Astrocyte of the spinal cord (primary cell): ENCODE measurements around the gene SKP1.
A peak's percentile ranks its signal among the peaks of the same experiment; 100 is the strongest.

Experiments used
- DNase-seq: peaks from one replicate; pipeline ENCODE4 v3.0.0; 2011; ENCODE audit warnings: low read depth, low spot score
- H3K4me3 ChIP-seq: 2 replicates; pipeline ENCODE4 v1.5.1; 2011; ENCODE audit warnings: low read depth, mild to moderate bottlenecking, low read length, moderate library complexity
- in situ Hi-C: cut with HindIII; loops from 2 replicates; pipeline ENCODE4 v1.10.0; 2017; ENCODE audit warnings: low sequenced_read_pairs
- TF ChIP-seq, protein P1 (sequence below): IDR thresholded peaks from 2 replicates; pipeline ENCODE4 v1.5.1; 2012; ENCODE audit warnings: low read depth, mild to moderate bottlenecking, low read length, inconsistent platforms

SKP1 gene

DNA sequence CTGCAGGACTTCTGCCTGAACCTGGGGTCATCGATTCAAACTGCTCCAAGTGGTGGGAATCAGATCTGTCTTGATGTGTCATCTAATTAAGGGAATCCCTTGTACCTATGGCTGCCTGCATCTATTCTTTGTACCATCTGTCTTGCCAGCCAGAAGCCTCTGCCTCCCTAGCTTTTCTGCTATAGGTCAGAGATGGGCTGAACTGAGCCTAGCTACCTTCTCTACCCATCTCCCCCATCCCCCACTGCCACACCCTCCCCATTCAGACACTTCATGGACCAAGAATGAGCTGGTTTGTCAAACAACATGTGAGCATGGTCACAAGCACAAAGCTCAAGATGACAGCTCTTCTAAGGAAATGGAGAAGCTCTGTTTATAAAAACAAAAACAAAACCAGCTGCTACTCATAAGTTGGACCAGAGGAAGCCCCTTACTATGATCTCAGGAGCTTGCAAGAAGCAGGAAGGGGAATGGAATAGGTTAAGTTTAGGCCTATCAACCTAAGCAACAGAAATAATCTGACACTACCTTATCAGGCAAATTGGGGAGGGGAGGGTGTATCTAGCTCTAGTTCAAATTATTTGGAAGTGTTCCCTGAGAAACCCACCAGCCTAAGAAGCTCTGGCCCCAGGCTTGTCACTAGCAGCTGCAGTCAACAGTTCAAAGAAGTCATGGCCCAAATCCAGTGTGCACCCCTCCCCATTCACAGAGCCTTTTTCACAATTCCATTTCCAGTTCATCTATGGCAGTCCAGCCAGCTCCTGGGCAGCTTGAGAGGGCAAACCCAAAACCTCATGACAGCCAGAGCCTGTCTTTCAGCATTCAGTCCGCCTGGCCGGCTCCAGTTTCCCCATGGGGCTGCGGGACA is 29.9 kb downstream of the SKP1 start:
- H3K4me3 ChIP-seq, result no peak overlapping the region
- TF ChIP-seq, protein P1, sequence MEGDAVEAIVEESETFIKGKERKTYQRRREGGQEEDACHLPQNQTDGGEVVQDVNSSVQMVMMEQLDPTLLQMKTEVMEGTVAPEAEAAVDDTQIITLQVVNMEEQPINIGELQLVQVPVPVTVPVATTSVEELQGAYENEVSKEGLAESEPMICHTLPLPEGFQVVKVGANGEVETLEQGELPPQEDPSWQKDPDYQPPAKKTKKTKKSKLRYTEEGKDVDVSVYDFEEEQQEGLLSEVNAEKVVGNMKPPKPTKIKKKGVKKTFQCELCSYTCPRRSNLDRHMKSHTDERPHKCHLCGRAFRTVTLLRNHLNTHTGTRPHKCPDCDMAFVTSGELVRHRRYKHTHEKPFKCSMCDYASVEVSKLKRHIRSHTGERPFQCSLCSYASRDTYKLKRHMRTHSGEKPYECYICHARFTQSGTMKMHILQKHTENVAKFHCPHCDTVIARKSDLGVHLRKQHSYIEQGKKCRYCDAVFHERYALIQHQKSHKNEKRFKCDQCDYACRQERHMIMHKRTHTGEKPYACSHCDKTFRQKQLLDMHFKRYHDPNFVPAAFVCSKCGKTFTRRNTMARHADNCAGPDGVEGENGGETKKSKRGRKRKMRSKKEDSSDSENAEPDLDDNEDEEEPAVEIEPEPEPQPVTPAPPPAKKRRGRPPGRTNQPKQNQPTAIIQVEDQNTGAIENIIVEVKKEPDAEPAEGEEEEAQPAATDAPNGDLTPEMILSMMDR, result no peak
- no peak for DNase-seq
- in situ Hi-C loops, result no loop called here

DNA sequence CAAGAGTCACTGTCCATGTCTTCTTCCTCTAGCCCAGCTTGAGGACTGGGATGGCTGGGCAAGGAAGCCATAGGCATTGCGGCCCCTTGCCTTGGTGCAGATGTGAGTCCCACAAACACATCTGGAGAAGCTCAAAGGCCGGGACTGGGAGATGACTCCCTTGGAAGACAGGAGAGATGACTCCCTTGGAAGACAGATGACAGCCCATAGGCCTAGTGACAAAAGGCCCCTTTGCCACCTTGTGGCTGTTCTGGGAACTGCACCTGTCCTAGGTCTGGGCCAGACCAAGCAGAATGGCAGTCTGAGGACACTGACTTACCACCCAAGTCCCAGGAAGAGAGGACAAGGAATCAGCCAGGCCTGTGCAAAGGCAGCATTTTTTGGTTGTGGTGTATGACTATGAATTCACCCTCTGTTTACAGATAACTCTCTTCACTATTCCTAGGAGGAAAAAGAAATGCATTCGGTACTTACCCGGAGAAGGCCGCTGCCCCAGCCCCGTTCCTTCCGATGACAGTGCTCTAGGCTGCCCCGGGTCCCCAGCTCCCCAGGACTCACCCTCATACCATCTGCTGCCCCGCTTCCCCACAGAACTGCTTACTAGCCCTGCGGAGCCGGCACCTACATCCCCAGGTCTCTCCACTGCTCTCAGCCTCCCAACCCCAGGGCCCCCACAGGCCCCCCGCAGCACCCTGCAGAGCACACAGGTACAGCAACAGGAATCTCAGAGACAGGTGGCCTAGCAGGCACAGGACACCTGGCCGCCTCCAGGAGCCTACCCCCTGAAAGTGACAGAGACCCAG is 30.8 kb downstream of the SKP1 start:
- peak; percentile 67 for DNase-seq
- H3K4me3 ChIP-seq, result no peak overlapping the region
- TF ChIP-seq, protein P1, result peak; percentile 99
- in situ Hi-C loops, result no loop called here

DNA sequence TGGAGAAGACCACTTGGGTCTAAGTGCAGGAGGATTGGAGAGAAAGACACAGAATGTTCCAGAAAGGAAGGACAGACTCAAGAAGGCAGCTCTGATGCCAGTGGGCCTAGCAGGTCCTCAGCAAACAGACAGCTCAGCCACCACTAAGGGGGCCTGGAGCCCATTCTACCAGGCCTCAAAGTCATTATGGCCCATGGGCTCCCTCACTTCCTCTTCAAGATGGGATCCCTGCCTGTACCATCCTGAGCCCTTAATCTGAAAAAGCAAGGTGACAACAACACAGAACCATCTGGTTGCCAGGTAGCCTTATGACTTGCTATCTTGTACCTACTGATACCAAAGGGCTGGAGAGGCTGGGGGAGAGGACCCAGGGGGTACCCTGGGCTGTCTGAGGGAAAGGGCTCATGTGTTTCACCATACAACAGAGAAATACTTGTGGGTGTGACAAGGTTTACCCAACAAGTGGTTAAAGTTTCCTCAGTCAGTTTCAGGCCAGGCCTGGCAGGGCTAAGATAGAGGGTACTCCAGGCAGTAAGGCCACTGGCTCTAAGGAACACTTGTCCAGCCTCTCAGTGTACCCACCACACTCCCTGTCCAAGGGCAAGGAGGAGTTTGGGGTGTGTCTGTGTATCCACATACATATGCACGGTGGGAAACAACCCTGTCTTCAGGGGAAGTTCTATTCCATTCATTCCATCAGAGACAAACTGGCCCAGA is 31.6 kb downstream of the SKP1 start:
- no peak for DNase-seq
- in situ Hi-C loops, result no loop called here
- no peak overlapping the region for H3K4me3 ChIP-seq
- TF ChIP-seq, protein P1, result no peak

DNA sequence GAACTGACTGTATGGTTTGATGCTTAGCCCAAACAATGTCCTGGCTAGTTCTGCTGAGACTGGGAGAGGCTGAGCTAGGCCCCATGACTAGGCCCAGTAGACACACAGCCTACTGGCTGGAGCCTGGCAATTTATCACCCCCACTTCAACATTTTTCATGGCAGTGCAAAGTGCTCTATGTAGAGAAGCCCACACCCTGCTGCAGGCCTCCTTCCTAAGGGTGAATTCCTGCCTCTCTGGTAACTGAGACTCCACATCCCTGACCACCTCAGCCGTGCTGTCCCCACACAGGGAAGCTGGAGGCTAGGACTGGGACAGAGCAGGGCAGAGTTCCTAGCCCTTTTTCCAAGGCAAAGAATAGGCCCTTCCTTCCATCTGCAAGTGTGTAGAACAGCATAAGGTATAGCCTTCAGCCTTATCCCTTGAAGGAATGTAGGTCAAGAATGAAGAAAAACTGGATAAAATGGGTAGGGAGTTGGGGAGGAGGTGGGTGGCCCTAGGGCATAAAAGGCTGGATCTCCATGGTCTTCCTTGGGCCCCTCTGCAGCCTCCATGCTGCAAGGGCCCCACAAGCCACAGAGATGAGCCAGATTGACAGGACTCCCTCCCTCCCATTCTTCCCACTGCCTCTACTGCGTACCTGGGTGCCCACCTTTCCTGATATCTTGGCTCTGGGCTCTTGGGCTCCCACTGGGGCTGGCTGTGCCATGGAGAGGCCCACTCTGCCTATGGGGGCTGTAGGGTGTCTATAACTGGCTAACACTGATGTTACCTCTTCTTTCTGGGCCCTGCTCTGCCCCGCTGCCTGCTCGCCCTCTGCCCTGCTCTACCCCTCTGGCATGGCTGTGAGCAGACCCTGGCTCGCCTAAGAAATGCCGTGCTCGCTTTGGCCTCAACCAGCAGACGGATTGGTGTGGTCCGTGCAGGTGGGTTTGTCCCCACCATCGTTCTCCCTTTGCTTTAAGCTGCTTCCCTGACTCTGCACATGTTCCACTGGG is 32.5 kb downstream of the SKP1 start:
- DNase-seq, result no peak
- in situ Hi-C loops, result no loop called here
- TF ChIP-seq, protein P1, result no peak
- no peak overlapping the region for H3K4me3 ChIP-seq

DNA sequence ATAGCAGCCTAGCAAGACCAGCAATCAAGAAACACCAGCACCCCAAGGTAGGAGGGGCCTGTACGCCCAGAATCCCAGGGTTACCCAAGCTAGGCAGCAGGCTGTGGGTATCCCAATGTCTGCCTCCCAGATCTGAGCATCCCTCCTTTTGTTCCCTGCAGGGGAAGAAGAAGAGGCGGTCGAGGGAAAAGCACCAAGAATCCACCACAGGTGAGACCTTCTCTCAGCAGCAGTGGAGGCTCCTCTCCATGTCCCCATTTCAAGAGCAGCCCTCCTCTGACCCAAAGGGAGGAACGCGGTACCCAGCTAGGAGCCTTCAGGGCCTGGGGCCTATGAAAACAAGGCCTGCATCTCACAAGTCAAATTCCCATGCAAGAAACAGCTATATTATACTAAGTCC is 33.3 kb downstream of the SKP1 start:
- in situ Hi-C loops, result no loop called here
- TF ChIP-seq, protein P1, result no peak

DNA sequence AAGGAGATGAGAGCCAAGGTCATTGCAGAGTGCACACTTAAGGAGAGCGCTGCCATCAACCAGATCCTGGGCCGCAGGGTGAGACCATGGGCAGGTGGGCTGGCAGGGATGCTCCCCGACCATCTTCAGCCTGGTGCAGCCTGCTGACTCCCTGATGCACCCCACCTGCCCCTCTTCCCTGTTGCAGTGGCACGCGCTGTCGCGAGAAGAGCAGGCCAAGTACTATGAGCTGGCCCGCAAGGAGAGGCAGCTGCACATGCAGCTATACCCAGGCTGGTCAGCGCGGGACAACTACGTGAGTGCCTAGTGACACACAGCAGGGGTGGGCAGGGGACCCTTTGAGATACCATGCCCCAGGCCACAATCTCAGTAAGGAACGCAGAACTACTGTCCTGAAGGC is 33.9 kb downstream of the SKP1 start:
- no peak for DNase-seq
- TF ChIP-seq, protein P1, result no peak
- no peak overlapping the region for H3K4me3 ChIP-seq
- in situ Hi-C loops, result no loop called here

More for the DNA sequence above, 33.3 kb downstream of the SKP1 start:
- DNase-seq, result no peak
- H3K4me3 ChIP-seq, result no peak overlapping the region
